ENCODE measurements around the gene LDB3. TPM values are rescaled to one million over a fixed set of nuclear protein-coding genes. Genes with fewer than 3 reads are reported as not detected.

Gene LDB3
- total and polyA plus RNA-seq, 9 of the 15 experiments (the other 6 are each of a cell fraction or from before 2014, with no cell fraction given): 0.03 TPM; not detected in 8

GRCh38 chr10:86747796-86748581 lies 79.7 kb downstream of the LDB3 start:
- H3K27me3 ChIP-seq (ENCODE audit: control insufficient read depth in 2 of 2, insufficient read depth in 2 of 2, low read length in 2 of 2): no peaks in the 10 kb centered on the region
- no peaks in the 10 kb centered on the region for H4K20me1 ChIP-seq (replicated peaks; ENCODE audit: control insufficient read depth, insufficient read depth, low read length)
- CTCF ChIA-PET (ENCODE audit: low intra/inter-chr PET ratio): no interaction called here
- ATAC-seq: no peak
- H3K9ac ChIP-seq (ENCODE audit: insufficient read depth in 1 of 2, low read depth in 2 of 2, low read length in 2 of 2): no peak overlapping the region
- intact Hi-C loops (cut with micrococcal nuclease) (no loop called here), in situ Hi-C loops (cut with MboI) (no loop called here)
- POLR2A ChIA-PET: interaction anchor here (1.1 kb wide), 1 partner anchor 22 kb away, joined by 4 read pairs; no protein-coding TSS in a partner anchor
- no peaks in the 10 kb centered on the region for H3K9me3 ChIP-seq (replicated peaks; ENCODE audit: control insufficient read depth, insufficient read depth, low read depth, low read length)
- no TSS peak for BruUV-seq (replicated peaks)
- WGBS (ENCODE audit: insufficient coverage, low coverage, missing lambda C conversion rate): 60% methylated on average over 6 of the region's 7 CpGs
- no peak overlapping the region for H2AFZ ChIP-seq (ENCODE audit: low read depth, low read length)
- H3K4me3 ChIP-seq: no peak overlapping the region
- no peak for DNase-seq (ENCODE audit: extremely low read depth in 1 of 4, low spot score in 3 of 4)
- H3K79me2 ChIP-seq (ENCODE audit: control insufficient read depth, insufficient read depth, low read length): no peaks in the 10 kb centered on the region; the same call in 1 of the 3 replicates
- H3K27ac ChIP-seq (ENCODE audit: extremely low read depth, low read depth, low read length): no peak overlapping the region
- H3K4me2 ChIP-seq (ENCODE audit: insufficient read depth, low read length): no peak overlapping the region
- no peaks in the 10 kb centered on the region for H3K36me3 ChIP-seq (ENCODE audit: control insufficient read depth, insufficient read depth, low read length)
- H3K4me1 ChIP-seq (replicated peaks in 1 of 2; ENCODE audit: control insufficient read depth in 2 of 2, insufficient read depth in 2 of 2, low read length in 2 of 2): peaks cover 9 to 13% of the 10 kb centered on the region in 2 experiments; a peak in 4 of 5 replicates
- H3K9me1 ChIP-seq (ENCODE audit: control insufficient read depth, insufficient read depth, low read length): no peaks in the 10 kb centered on the region
- FAIRE-seq: no peak
- no peak for TF ChIP-seq MIER1 (IDR thresholded peaks at IDR 0.05; ENCODE audit: low read depth)
- TF ChIP-seq ZNF408 (CRISPR knock-in tag; IDR thresholded peaks at IDR 0.05; ENCODE audit: low read depth): no peak
- no peak for TF ChIP-seq SREBF1 (IDR thresholded peaks at IDR 0.05; ENCODE audit: borderline replicate concordance, low read depth, low read length)
- TF ChIP-seq OTX1 (CRISPR knock-in tag; IDR thresholded peaks at IDR 0.05): no peak
- no peak for TF ChIP-seq MITF (IDR thresholded peaks at IDR 0.05)
- TF ChIP-seq ZBTB49 (CRISPR knock-in tag; IDR thresholded peaks at IDR 0.05; ENCODE audit: borderline replicate concordance): no peak
- no peak for TF ChIP-seq TEAD1 (CRISPR knock-in tag; IDR thresholded peaks at IDR 0.05)
- no peak for TF ChIP-seq ZNF280B (CRISPR knock-in tag; IDR thresholded peaks at IDR 0.05)
- TF ChIP-seq, protein P1, sequence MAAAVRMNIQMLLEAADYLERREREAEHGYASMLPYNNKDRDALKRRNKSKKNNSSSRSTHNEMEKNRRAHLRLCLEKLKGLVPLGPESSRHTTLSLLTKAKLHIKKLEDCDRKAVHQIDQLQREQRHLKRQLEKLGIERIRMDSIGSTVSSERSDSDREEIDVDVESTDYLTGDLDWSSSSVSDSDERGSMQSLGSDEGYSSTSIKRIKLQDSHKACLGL (CRISPR knock-in tag; IDR thresholded peaks at IDR 0.05; ENCODE audit: borderline replicate concordance, poor library complexity, severe bottlenecking): no peak
- TF ChIP-seq, protein P2, sequence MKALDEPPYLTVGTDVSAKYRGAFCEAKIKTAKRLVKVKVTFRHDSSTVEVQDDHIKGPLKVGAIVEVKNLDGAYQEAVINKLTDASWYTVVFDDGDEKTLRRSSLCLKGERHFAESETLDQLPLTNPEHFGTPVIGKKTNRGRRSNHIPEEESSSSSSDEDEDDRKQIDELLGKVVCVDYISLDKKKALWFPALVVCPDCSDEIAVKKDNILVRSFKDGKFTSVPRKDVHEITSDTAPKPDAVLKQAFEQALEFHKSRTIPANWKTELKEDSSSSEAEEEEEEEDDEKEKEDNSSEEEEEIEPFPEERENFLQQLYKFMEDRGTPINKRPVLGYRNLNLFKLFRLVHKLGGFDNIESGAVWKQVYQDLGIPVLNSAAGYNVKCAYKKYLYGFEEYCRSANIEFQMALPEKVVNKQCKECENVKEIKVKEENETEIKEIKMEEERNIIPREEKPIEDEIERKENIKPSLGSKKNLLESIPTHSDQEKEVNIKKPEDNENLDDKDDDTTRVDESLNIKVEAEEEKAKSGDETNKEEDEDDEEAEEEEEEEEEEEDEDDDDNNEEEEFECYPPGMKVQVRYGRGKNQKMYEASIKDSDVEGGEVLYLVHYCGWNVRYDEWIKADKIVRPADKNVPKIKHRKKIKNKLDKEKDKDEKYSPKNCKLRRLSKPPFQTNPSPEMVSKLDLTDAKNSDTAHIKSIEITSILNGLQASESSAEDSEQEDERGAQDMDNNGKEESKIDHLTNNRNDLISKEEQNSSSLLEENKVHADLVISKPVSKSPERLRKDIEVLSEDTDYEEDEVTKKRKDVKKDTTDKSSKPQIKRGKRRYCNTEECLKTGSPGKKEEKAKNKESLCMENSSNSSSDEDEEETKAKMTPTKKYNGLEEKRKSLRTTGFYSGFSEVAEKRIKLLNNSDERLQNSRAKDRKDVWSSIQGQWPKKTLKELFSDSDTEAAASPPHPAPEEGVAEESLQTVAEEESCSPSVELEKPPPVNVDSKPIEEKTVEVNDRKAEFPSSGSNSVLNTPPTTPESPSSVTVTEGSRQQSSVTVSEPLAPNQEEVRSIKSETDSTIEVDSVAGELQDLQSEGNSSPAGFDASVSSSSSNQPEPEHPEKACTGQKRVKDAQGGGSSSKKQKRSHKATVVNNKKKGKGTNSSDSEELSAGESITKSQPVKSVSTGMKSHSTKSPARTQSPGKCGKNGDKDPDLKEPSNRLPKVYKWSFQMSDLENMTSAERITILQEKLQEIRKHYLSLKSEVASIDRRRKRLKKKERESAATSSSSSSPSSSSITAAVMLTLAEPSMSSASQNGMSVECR (CRISPR knock-in tag; IDR thresholded peaks at IDR 0.05): no peak
